PC-9 (cell line): ENCODE measurements around the gene GPER1.

Experiments used
- EZH2 ChIP-seq: fragments of 200-600 bp; sonication (generic); IDR thresholded peaks from 2 replicates; pipeline ENCODE4 v1.8.0; 2017; ENCODE audit warnings: antibody characterized with exemption, low read depth
- TF ChIP-seq, protein P1 (sequence below): fragments of 200-600 bp; sonication (generic); conservative IDR thresholded peaks from 2 replicates; pipeline ENCODE4 v1.6.1; 2017; ENCODE audit warnings: mixed run types, antibody characterized with exemption, mild to moderate bottlenecking, moderate library complexity

DNA sequence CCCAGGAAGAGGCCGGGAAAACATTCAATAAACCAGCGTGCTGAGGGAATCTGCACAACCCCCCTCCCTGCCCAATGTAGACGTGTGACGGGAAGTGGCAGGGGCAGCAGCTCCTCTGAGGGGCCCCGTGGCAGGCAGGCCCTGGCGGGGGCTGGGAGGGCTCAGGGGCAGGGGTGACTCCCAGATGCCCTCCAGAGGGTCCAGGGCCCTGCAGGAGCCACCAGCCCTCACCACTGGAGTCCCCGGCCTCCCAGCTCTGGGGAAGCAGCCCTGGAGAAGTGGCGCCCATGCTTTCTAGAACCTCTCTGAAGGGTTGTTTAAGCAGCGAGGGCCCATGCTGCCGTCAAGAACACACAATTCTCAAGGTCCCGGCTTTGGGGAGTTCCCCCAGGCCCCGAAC is 8.4 kb upstream of the GPER1 start:
- TF ChIP-seq, protein P1, sequence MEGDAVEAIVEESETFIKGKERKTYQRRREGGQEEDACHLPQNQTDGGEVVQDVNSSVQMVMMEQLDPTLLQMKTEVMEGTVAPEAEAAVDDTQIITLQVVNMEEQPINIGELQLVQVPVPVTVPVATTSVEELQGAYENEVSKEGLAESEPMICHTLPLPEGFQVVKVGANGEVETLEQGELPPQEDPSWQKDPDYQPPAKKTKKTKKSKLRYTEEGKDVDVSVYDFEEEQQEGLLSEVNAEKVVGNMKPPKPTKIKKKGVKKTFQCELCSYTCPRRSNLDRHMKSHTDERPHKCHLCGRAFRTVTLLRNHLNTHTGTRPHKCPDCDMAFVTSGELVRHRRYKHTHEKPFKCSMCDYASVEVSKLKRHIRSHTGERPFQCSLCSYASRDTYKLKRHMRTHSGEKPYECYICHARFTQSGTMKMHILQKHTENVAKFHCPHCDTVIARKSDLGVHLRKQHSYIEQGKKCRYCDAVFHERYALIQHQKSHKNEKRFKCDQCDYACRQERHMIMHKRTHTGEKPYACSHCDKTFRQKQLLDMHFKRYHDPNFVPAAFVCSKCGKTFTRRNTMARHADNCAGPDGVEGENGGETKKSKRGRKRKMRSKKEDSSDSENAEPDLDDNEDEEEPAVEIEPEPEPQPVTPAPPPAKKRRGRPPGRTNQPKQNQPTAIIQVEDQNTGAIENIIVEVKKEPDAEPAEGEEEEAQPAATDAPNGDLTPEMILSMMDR = no peak
- TF ChIP-seq EZH2 = no peak
